ENCODE measurements around the gene ADAM19.

ADAM19 gene

DNA sequence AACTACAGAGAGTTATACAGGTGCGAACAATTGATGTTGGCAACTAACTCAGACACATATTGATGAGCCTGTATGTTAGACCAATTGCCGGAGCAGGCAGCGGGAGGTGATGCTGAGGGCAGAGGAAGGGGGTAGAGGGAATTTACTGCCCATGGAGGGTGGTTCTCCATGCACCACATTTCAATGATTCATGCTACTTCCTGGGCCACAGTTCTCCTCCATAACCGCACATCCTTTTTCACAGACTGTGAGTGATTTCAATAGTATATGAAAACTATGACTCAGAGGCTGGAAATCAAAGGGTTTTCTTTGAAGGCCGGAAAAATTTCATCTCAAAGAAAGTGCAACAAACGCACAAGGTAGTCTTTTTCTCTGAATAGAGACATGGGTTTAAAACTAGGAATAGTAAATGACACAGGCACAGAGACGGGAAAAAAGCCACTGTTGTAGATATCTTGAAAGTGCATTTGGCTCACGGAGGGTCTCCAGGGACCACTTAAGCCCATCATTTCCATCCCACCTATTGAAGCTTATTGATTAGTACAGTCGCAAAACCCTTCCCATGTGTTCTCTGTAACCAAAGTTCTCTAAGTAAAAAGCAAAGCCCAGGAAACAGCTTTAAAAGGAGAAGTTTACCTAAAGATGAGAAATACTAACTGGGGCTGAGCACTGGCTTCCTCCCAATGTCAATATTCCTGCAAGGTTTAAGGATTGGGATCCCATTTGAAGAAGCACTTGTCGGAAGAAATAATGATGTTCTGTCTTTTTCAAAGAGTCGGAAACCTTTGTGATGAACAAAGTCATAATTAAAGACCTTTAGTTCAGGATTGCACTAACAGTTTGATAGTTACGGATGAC lies 28.0 kb upstream of the ADAM19 start:
- Histone ChIP-seq H3K27me3 (ENCODE audit: low read depth) (no peaks in the 10 kb centered on the region), H3K36me3 (replicated peaks) (no peaks in the 10 kb centered on the region), H3K9me3 (no peaks in the 10 kb centered on the region), H3K4me1 (no peaks in the 10 kb centered on the region), H3K4me3 (no peak overlapping the region)
- no peak for DNase-seq (ENCODE audit: low spot score in 2 of 2)
- in situ Hi-C loops (cut with MboI; ENCODE audit: low sequenced_read_pairs): no loop called here

DNA sequence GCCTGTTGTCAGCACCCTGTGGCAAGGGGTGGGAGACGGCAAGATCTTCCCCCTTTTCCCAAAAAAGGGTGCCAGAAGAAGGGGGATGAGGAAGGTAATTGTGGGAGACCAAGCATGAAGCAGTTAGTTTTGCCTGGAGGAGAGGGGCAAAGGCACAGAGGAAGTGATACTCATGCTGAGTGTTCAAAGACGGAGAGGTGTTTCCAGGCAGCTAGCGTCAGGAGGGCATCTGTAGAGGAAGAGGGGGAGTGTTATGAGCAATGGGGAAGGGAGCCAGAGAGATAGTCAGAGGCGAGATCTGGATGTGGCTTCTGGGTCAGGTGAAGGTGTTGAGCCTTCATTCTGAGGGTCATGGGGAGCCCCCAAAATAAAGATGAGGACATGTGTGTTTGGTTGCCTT lies 26.9 kb upstream of the ADAM19 start:
- Histone ChIP-seq H3K4me3 (no peak overlapping the region), H3K36me3 (replicated peaks) (no peaks in the 10 kb centered on the region), H3K27me3 (ENCODE audit: low read depth) (no peaks in the 10 kb centered on the region), H3K4me1 (no peaks in the 10 kb centered on the region), H3K9me3 (no peaks in the 10 kb centered on the region)
- in situ Hi-C loops (cut with MboI; ENCODE audit: low sequenced_read_pairs): no loop called here
- no peak for DNase-seq (ENCODE audit: low spot score in 2 of 2)

DNA sequence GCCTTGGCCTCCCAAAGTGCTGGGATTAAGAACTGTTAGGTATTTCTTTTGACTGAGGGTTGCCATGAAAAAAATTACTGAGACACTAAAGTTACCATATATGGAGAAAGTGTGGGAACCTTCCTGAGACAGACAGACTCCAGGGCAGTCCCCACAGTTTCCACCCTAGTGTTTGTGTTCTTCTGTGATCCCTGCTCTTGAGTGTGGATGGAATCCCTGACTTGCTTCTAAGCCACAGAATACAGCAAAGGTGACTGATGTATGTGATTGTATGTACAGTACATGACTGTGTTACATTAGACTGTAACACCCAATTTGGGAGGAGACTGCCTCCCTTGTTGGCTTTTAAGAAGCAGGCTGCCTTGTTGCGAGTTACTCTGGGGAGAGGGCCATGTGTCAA lies 24.7 kb upstream of the ADAM19 start:
- no peak for DNase-seq (ENCODE audit: low spot score in 2 of 2)
- no peaks in the 10 kb centered on the region for H3K9me3 ChIP-seq
- in situ Hi-C loops (cut with MboI; ENCODE audit: low sequenced_read_pairs): no loop called here
- H3K4me1 ChIP-seq: no peaks in the 10 kb centered on the region
- H3K36me3 ChIP-seq (replicated peaks): no peaks in the 10 kb centered on the region
- H3K27me3 ChIP-seq (ENCODE audit: low read depth): no peaks in the 10 kb centered on the region
- H3K4me3 ChIP-seq: no peak overlapping the region

DNA sequence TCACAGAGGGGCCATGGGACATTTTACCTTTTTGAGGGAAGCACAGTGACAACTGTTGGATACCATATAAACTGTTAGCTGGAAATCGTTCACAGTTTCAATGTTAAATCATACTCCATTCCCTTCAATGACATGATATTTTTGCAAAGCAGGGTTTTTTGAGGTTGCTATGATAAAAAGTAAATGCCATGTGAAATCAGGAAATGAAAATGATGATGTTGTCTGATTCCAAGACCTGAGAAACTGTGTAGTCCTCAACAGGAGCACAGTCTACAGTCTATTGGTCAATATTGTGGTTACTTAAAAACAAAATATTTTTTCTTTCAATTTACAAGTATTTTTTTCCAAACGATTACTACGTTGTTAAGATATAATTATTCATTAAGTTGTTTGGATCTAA lies 24.0 kb upstream of the ADAM19 start:
- Histone ChIP-seq H3K27me3 (ENCODE audit: low read depth) (no peaks in the 10 kb centered on the region), H3K36me3 (replicated peaks) (no peaks in the 10 kb centered on the region), H3K4me1 (no peaks in the 10 kb centered on the region), H3K9me3 (no peaks in the 10 kb centered on the region), H3K4me3 (no peak overlapping the region)
- in situ Hi-C loops (cut with MboI; ENCODE audit: low sequenced_read_pairs): no loop called here
- DNase-seq (ENCODE audit: low spot score in 2 of 2): no peak

DNA sequence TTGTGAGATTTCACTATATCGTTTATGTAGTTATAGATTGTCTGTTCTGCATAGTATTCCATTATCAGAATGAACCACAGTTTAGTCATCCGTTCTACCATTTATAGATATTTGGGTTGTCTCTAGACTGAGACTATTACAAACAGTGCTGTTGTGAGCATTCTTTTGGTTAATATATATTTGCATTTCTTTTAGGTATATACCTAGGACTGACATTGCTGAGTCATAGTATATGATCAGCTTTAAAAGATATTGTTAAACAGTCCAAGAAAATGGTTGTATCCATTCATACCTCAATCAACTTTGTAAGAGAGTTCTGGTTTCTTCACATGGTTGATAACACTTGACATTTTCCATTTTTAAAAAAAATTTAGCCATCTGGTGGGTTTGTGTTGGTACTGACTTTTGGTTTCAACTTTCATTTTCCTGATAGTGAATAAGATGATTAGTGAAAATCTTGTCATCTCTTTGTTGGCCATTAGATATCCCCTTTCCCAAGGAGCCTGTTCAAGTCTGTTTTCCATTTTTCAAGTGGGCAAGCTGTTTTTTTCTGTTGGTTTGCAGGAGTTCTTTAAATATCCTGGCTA lies 22.9 kb upstream of the ADAM19 start:
- in situ Hi-C loops (cut with MboI; ENCODE audit: low sequenced_read_pairs): no loop called here
- no peaks in the 10 kb centered on the region for H3K4me1 ChIP-seq
- no peaks in the 10 kb centered on the region for H3K27me3 ChIP-seq (ENCODE audit: low read depth)
- no peaks in the 10 kb centered on the region for H3K9me3 ChIP-seq
- H3K4me3 ChIP-seq: no peak overlapping the region
- DNase-seq (ENCODE audit: low spot score in 2 of 2): no peak
- no peaks in the 10 kb centered on the region for H3K36me3 ChIP-seq (replicated peaks)

DNA sequence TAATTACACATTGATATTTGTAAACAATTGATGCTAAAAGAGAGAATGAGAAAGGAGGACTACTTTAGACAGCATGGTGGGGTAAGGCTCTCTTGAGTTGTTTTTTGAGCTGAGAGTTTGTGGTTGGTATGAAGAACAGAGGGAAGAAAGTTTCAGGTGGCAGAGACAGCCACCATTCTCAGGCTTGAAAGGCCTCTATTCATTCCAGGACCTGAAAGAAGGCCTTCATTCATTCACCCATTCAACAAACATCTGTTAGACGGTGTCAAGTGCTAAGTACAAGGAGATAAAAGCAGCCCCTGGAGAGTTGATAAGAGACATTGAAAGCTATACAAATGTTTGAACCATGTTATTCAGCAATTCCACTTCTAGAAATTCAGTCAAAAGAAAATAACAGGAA lies 21.7 kb upstream of the ADAM19 start:
- Histone ChIP-seq H3K4me3 (no peak overlapping the region), H3K9me3 (no peaks in the 10 kb centered on the region; the same call in 1 of the 2 replicates), H3K4me1 (no peaks in the 10 kb centered on the region), H3K36me3 (replicated peaks) (no peaks in the 10 kb centered on the region), H3K27me3 (ENCODE audit: low read depth) (no peaks in the 10 kb centered on the region)
- in situ Hi-C loops (cut with MboI; ENCODE audit: low sequenced_read_pairs): no loop called here
- no peak for DNase-seq (ENCODE audit: low spot score in 2 of 2)

DNA sequence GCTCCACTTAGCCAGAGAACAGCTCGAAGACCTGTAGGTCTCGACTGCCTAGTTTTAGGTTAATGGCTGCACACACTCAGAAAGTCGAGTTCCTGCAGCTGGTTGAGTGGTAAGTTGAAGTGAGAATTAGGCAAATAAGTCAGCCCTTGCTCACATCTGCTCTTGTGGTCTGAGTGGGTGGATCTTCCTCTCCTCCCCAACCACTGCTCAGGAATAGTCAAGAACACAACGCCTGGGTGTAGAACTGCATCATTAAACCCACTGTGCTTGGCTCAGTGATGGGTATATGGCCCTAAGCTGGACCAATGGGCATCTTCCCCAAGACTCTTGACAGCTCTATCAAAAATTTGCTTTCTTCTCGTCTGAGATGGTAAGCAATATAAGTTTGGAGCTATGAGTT lies 20.9 kb upstream of the ADAM19 start:
- no peak overlapping the region for H3K4me3 ChIP-seq
- in situ Hi-C loops (cut with MboI; ENCODE audit: low sequenced_read_pairs): no loop called here
- peaks cover 7% of the 10 kb centered on the region; the same call in 1 of the 2 replicates for H3K9me3 ChIP-seq
- H3K4me1 ChIP-seq: no peaks in the 10 kb centered on the region
- DNase-seq (ENCODE audit: low spot score in 2 of 2): no peak
- H3K36me3 ChIP-seq (replicated peaks): no peaks in the 10 kb centered on the region
- no peaks in the 10 kb centered on the region for H3K27me3 ChIP-seq (ENCODE audit: low read depth)

DNA sequence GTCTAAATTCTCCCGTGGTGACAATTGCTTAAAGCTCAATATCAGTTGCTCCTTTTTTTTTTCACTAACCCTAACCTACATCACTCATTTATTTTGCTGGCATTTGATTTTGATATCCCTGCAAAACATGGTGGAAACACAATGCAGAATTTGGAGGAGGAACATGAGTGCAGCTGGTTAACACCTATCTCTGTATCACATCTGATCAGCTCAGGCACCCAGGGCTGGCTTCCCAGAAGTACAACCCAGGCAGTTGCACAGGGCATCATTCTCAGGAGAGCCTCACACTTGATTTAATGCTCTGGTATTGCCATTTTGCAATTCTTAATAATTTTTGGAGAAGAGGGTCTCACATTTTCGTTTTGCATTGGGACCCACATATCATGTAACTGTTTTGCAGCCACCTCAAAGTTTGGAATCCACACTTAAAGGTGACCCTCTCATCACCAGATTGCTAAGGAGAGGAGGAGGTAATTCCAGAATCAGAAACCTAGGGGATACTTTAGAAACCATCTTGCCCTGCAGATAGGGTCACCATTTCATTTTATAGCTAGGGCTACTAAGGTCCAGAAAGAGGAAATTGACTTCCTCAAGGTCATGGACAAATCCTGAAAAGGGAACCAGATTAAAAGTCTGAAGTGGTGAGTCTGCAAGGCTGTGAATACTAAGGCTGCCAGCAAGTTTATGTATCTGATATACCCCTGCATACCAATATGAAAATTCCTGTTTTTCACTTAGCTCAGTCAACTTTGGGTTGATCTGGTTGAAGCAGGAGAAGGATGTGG lies 19.3 kb upstream of the ADAM19 start:
- peaks cover 7% of the 10 kb centered on the region; the same call in 1 of the 2 replicates for H3K9me3 ChIP-seq
- H3K27me3 ChIP-seq (ENCODE audit: low read depth): 0 out of 2 replicates have a peak, but pooled peaks cover 2% of the 10 kb centered on the region
- H3K36me3 ChIP-seq (replicated peaks): no peaks in the 10 kb centered on the region
- H3K4me3 ChIP-seq: no peak overlapping the region
- in situ Hi-C loops (cut with MboI; ENCODE audit: low sequenced_read_pairs): no loop called here
- DNase-seq (ENCODE audit: low spot score in 2 of 2): no peak
- no peaks in the 10 kb centered on the region for H3K4me1 ChIP-seq

DNA sequence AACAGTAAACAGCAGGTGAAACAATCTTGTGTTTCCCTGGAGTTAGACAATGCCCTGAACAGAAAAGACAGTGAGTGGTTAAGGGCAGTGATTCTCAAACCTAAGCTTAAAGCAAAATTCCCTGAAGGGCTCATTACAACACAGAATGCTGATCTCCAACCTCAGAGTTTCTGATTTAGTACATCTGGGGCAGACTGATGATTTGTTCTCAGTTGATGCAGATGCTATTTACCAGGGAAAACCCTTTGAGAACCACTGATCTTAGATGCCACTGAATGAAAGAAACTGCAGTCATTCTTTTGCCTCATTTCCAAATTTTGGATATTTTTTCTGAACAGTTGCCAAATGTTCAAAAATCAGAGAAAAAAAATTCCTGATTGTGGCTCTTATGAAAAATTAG lies 18.7 kb upstream of the ADAM19 start:
- H3K4me3 ChIP-seq: no peak overlapping the region
- in situ Hi-C loops (cut with MboI; ENCODE audit: low sequenced_read_pairs): no loop called here
- no peaks in the 10 kb centered on the region for H3K36me3 ChIP-seq (replicated peaks)
- 0 out of 2 replicates have a peak, but pooled peaks cover 2% of the 10 kb centered on the region for H3K27me3 ChIP-seq (ENCODE audit: low read depth)
- peaks cover 7% of the 10 kb centered on the region; the same call in 1 of the 2 replicates for H3K9me3 ChIP-seq
- no peaks in the 10 kb centered on the region for H3K4me1 ChIP-seq
- DNase-seq (ENCODE audit: low spot score in 2 of 2): no peak

DNA sequence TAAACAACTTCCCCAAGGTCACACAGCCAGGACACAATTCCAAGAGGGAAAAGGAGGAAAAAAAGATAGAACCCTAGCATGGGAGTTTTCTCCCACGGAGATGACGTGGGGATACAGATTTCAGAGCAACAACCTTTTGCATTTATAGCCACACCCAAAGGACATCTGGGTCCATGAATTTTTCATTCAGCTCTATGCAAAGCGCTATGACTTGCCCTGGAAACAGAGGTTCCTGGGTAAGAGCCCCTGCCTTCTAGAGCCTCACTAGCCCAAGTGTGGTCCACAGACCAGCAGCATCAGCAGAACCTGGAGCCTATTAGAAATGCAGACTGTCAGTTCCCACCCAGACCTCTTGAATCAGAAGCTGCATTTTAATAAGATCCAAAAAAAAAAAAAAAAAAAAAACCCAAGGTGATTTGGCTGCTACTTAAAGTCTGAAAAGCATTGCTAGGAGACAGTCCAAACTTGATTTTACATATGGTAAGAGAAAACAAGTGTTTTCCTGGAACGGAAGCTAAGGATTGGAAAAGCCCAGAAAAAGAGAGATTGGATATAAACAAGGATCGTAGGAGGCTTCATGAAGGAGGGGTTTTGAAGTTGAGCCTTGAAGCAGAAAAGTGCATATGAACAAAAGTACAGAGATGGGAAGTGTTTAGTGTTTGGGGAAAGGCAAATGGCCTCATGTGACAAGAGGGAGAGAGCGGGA lies 17.6 kb upstream of the ADAM19 start:
- Histone ChIP-seq H3K4me1 (no peaks in the 10 kb centered on the region), H3K9me3 (peaks cover 7% of the 10 kb centered on the region; the same call in 1 of the 2 replicates), H3K36me3 (replicated peaks) (no peaks in the 10 kb centered on the region), H3K4me3 (no peak overlapping the region), H3K27me3 (ENCODE audit: low read depth) (0 out of 2 replicates have a peak, but pooled peaks cover 2% of the 10 kb centered on the region)
- in situ Hi-C loops (cut with MboI; ENCODE audit: low sequenced_read_pairs): no loop called here
- DNase-seq (ENCODE audit: low spot score in 2 of 2): no peak

DNA sequence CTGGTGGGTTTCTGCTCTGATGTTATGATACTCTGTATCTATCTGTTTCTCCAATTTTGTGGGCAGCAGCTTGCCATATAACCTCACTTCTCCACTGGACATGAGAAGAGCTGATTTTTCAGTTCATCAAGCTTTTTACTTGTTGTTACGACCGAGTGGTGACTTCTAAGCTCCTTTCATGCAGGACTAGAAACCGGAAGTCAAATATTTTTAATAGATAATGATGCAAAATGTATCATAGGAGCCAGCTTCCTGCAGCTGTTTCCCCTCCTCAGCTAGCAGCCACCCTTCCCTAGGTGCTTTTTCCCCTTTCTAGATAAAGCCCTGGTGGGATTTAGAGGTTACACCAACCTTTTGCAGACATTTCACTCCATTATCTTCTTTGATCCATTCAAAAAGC lies 17.0 kb upstream of the ADAM19 start:
- Histone ChIP-seq H3K4me3 (no peak overlapping the region), H3K9me3 (peaks cover 7% of the 10 kb centered on the region; the same call in 1 of the 2 replicates), H3K36me3 (replicated peaks) (no peaks in the 10 kb centered on the region), H3K4me1 (no peaks in the 10 kb centered on the region), H3K27me3 (ENCODE audit: low read depth) (0 out of 2 replicates have a peak, but pooled peaks cover 2% of the 10 kb centered on the region)
- in situ Hi-C loops (cut with MboI; ENCODE audit: low sequenced_read_pairs): no loop called here
- DNase-seq (ENCODE audit: low spot score in 2 of 2): no peak

DNA sequence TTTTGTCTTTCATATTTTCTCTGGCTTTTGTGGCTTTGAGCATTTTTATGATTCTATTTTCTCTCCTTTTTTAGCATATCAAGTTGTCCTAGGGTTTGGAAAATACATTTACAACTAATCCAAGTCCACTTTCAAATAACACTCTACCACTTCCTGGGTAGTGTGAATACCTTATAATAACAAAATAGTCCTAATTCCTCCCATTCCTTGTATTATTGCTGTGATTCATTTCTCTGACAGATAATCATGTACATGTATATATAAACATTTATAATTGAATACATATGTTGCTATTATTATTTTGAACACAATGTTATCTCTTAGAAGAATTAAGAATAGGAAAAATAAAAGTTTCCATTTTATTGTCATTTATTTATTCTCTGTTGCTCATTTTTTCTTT lies 14.9 kb upstream of the ADAM19 start:
- H3K27me3 ChIP-seq (ENCODE audit: low read depth): 0 out of 2 replicates have a peak, but pooled peaks cover 2% of the 10 kb centered on the region

DNA sequence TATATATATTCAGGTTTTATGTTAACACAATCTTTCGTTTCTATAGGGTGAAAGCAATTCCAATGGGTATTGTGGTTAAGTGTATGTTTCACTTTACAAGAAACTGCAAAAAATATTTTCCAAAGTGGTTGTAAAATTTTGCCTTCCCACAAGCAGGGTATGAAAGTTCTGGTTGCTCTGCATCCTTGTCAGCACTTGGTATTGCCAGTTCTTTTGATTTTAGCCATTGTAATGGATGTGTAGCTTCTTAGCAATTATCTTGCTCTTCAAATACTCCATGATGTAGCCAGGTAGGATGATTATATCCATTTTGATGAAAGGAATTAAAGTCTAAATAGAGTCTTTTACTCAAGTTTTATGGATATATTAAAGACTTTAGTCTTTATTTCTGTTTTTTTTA lies 9.1 kb upstream of the ADAM19 start:
- in situ Hi-C loops (cut with MboI; ENCODE audit: low sequenced_read_pairs): no loop called here
- Histone ChIP-seq H3K4me1 (no peaks in the 10 kb centered on the region), H3K36me3 (replicated peaks) (no peaks in the 10 kb centered on the region)

More for the DNA sequence above, 14.9 kb upstream of the ADAM19 start:
- Histone ChIP-seq H3K36me3 (replicated peaks) (no peaks in the 10 kb centered on the region), H3K4me3 (no peak overlapping the region), H3K4me1 (no peaks in the 10 kb centered on the region), H3K9me3 (peaks cover 7% of the 10 kb centered on the region; the same call in 1 of the 2 replicates)
- in situ Hi-C loops (cut with MboI; ENCODE audit: low sequenced_read_pairs): no loop called here
- DNase-seq (ENCODE audit: low spot score in 2 of 2): no peak

More for the DNA sequence above, 9.1 kb upstream of the ADAM19 start:
- Histone ChIP-seq H3K27me3 (ENCODE audit: low read depth) (no peaks in the 10 kb centered on the region), H3K9me3 (no peaks in the 10 kb centered on the region), H3K4me3 (no peak overlapping the region)
- no peak for DNase-seq (ENCODE audit: low spot score in 2 of 2)

Measured in HAP-1 (cell line).